Esophagus muscularis mucosa (tissue), 4 donors: Measurements from ENCODE around the gene SPATA2L. TPM values are rescaled to one million over a fixed set of nuclear protein-coding genes. Genes with fewer than 3 reads are reported as not detected.
"Not testable (repeated sequence)": the region's sequence is repeated elsewhere in the genome, so short reads cannot be mapped to it uniquely, and the experiment has no call there.

Source experiments
- DNase-seq: peaks from one replicate; pipeline ENCODE4 v3.0.0-alpha.2; 2017; ENCODE audit errors: extremely low spot score
- H3K27ac ChIP-seq, 4 donors: fragments of 200-600 bp; sonication (generic); replicated peaks in 1 of 4; 1 replicate in 3 of 4; 2 replicates in 1 of 4; pipeline ENCODE4 v1.5.1; 2016 to 2019; ENCODE audit warnings: mild to moderate bottlenecking in 1 of 4
- H3K27me3 ChIP-seq, 4 donors: fragments of 200-600 bp; sonication (generic); one replicate each; pipeline versions ENCODE4 v1.5.1 to v1.6.0; 2016 to 2019
- H3K36me3 ChIP-seq, 4 donors: fragments of 200-600 bp; sonication (generic); one replicate each; pipeline ENCODE4 v1.5.1; 2016 to 2019
- H3K4me1 ChIP-seq, 4 donors: fragments of 200-600 bp; sonication (generic); one replicate each; pipeline ENCODE4 v1.5.1; 2016 to 2019
- H3K4me3 ChIP-seq, 4 donors: fragments of 200-600 bp; sonication (generic); 1 replicate in 2 of 4; 2 replicates in 2 of 4; pipeline ENCODE4 v1.5.1; 2016 to 2019; ENCODE audit warnings: mild to moderate bottlenecking in 4 of 4, moderate library complexity in 1 of 4
- H3K9me3 ChIP-seq, 4 donors: fragments of 200-600 bp; sonication (generic); 1 replicate in 3 of 4; 2 replicates in 1 of 4; pipeline ENCODE4 v1.5.1; 2016 to 2019
- EP300 ChIP-seq: sonication (generic); formaldehyde crosslinking; IDR thresholded peaks from one replicate; pipeline ENCODE4 v1.6.1; 2017; ENCODE audit warnings: antibody characterized with exemption
- POLR2A ChIP-seq: fragments of 450-650 bp; IDR thresholded peaks from one replicate; pipeline ENCODE4 v1.6.1; 2017; ENCODE audit warnings: antibody characterized with exemption, moderate library complexity, mild to moderate bottlenecking, low read depth
- POLR2AphosphoS5 ChIP-seq, 2 donors: sonication (generic); formaldehyde crosslinking; IDR thresholded peaks; one replicate each; pipeline ENCODE4 v1.6.1; 2017; ENCODE audit warnings: antibody characterized with exemption in 2 of 2
- WGBS: methylation state at CpG from one replicate; pipeline ENCODE4 v1.1.5; 2018; 5-methylcytosine and 5-hydroxymethylcytosine counted together
- intact Hi-C: fragments of 100-400 bp; cut with DNase I; formaldehyde crosslinking; loops from one replicate; pipeline ENCODE4 v1.15.1; 2023
- total RNA-seq, 4 donors: library from RNA; depleted of rRNA; stranded (reverse); fragments of >200 nt; gene quantifications; one replicate each; pipeline versions ENCODE4 v1.1.0 to v1.2.1, GENCODE V29; 2016
- TF ChIP-seq, protein P1 (sequence below), 3 experiments: fragments of 200-600 bp in 2 of 3; fragments of 450-650 bp in 1 of 3; sonication (generic) in 2 of 3; IDR thresholded peaks; one replicate each; pipeline ENCODE4 v1.5.1; 2017 to 2019; ENCODE audit warnings: antibody characterized with exemption in 3 of 3, mild to moderate bottlenecking in 2 of 3, moderate library complexity in 1 of 3

SPATA2L gene
- total RNA-seq, 4 donors from 2014 or later: 10.8 to 32.0 (median 21.9) TPM

DNA sequence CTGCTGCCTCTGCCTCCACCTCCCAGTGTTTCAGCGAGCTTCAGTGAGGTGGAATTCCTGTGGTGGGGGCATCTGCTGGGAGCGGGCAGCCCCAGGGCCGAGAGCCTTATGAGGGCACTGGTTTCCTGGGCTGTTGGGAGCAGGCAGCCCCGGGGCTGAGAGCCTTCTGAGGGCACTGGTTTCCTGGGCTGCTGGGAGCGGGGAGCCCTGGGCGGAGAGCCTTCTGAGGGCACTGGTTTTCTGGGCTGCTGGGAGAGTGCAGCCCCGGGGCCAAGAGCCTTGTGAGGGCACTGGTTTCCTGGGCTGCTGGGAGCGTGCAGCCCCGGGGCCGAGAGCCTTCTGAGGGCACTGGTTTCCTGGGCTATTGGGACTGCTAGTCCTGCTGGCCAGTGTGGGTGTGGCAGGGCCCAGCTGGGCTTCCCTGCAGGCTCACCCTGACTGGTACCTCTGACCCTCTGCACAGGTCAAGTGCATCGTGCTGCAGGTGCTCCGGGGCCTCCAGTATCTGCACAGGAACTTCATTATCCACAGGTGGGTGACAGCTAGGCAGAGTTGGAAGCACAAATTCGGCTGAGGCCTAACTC, 9.4 kb downstream of the SPATA2L start:
- H3K36me3 ChIP-seq: peaks cover 30 to 81% (median 69%) of the 10 kb centered on the region in 4 donors

GRCh38 chr16:89691231-89691985, 10.1 kb downstream of the SPATA2L start:
- intact Hi-C loops: no loop called here
- no peaks in the 10 kb centered on the region for H3K27me3 ChIP-seq
- H3K36me3 ChIP-seq: peaks cover 30 to 75% (median 65%) of the 10 kb centered on the region in 4 donors
- H3K9me3 ChIP-seq: no peaks in the 10 kb centered on the region
- DNase-seq: no peak
- H3K4me3 ChIP-seq: no peak overlapping the region
- no peak overlapping the region for H3K27ac ChIP-seq
- peaks cover 6 to 16% (median 12%) of the 10 kb centered on the region in 4 donors for H3K4me1 ChIP-seq
- no peak for TF ChIP-seq EP300
- no peak for TF ChIP-seq POLR2A
- no peak for TF ChIP-seq POLR2AphosphoS5 (IDR thresholded peaks at IDR 0.05)
- TF ChIP-seq, protein P1, sequence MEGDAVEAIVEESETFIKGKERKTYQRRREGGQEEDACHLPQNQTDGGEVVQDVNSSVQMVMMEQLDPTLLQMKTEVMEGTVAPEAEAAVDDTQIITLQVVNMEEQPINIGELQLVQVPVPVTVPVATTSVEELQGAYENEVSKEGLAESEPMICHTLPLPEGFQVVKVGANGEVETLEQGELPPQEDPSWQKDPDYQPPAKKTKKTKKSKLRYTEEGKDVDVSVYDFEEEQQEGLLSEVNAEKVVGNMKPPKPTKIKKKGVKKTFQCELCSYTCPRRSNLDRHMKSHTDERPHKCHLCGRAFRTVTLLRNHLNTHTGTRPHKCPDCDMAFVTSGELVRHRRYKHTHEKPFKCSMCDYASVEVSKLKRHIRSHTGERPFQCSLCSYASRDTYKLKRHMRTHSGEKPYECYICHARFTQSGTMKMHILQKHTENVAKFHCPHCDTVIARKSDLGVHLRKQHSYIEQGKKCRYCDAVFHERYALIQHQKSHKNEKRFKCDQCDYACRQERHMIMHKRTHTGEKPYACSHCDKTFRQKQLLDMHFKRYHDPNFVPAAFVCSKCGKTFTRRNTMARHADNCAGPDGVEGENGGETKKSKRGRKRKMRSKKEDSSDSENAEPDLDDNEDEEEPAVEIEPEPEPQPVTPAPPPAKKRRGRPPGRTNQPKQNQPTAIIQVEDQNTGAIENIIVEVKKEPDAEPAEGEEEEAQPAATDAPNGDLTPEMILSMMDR (IDR thresholded peaks at IDR 0.05): no peak
- WGBS: 92% methylated on average over 17 of the region's 21 CpGs

More for the DNA sequence above, 9.4 kb downstream of the SPATA2L start:
- Histone ChIP-seq H3K27ac (no peak overlapping the region), H3K9me3 (no peaks in the 10 kb centered on the region), H3K27me3 (no peaks in the 10 kb centered on the region), H3K4me3 (no peak overlapping the region), H3K4me1 (peaks cover 6 to 15% (median 10%) of the 10 kb centered on the region in 4 donors)
- TF ChIP-seq, protein P1 (IDR thresholded peaks at IDR 0.05): no peak
- TF ChIP-seq EP300 (no peak), POLR2AphosphoS5 (IDR thresholded peaks at IDR 0.05) (no peak), POLR2A (no peak)
- WGBS: 87% methylated on average over 7 of the region's 13 CpGs
- intact Hi-C loops: no loop called here
- no peak for DNase-seq

GRCh38 chr16:89690392-89690901, 11.1 kb downstream of the SPATA2L start:
- no peak overlapping the region for H3K4me3 ChIP-seq
- WGBS: 94% methylated on average over 14 of the region's 16 CpGs
- no peak overlapping the region for H3K27ac ChIP-seq
- H3K9me3 ChIP-seq: no peaks in the 10 kb centered on the region
- TF ChIP-seq, protein P1 (IDR thresholded peaks at IDR 0.05): no peak
- TF ChIP-seq POLR2A (no peak), EP300 (no peak), POLR2AphosphoS5 (IDR thresholded peaks at IDR 0.05) (no peak)
- peaks cover 30 to 65% (median 57%) of the 10 kb centered on the region in 4 donors for H3K36me3 ChIP-seq
- H3K4me1 ChIP-seq: peaks cover 9 to 21% (median 18%) of the 10 kb centered on the region in 4 donors
- DNase-seq: no peak
- intact Hi-C loops: no loop called here
- no peaks in the 10 kb centered on the region for H3K27me3 ChIP-seq

GRCh38 chr16:89689621-89690020, 11.9 kb downstream of the SPATA2L start:
- H3K4me3 ChIP-seq, intact Hi-C loops, H3K27ac ChIP-seq, H3K27me3 ChIP-seq, DNase-seq, H3K9me3 ChIP-seq: not testable (repeated sequence)
- 70% methylated on average over 4 of the region's 4 CpGs for WGBS
- peaks cover 9 to 21% (median 18%) of the 10 kb centered on the region in 4 donors for H3K4me1 ChIP-seq
- peaks cover 30 to 57% (median 50%) of the 10 kb centered on the region in 4 donors for H3K36me3 ChIP-seq

DNA sequence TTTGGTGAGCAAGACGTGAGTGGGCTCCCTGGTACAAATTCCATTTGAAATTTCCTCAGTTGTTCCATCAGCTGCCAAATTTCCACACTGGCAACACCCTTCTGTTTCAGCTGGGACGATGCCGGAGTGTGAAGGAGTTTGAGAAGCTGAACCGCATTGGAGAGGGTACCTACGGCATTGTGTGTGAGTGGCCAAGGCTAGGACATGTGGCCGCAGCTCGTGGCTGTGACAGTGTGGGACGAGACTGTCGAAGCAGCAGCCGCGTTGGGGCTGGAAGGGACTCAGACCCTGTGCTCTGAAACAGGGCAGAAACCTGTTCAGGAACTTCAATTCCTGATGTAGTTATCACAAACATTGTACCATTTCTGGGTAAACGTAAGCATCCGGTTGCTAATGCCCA, 12.4 kb downstream of the SPATA2L start:
- TF ChIP-seq POLR2AphosphoS5 (IDR thresholded peaks at IDR 0.05) (no peak), EP300 (no peak), POLR2A (no peak)
- TF ChIP-seq, protein P1 (IDR thresholded peaks at IDR 0.05): no peak
- Histone ChIP-seq H3K4me1 (peaks cover 9 to 21% (median 18%) of the 10 kb centered on the region in 4 donors), H3K9me3 (no peaks in the 10 kb centered on the region), H3K27me3 (no peaks in the 10 kb centered on the region), H3K27ac (no peak overlapping the region), H3K4me3 (no peak overlapping the region), H3K36me3 (peaks cover 26 to 52% (median 45%) of the 10 kb centered on the region in 4 donors)
- WGBS: 92% methylated on average over 13 of the region's 13 CpGs
- intact Hi-C loops: no loop called here
- DNase-seq: no peak
